H1 (cell line): ENCODE data around the gene SEC23IP.

Source experiments
- CHD2 ChIP-seq: IDR thresholded peaks from 2 replicates; pipeline ENCODE4 v1.6.1; 2012; ENCODE audit warnings: low read length, improper control_type of control experiment
- CTCF ChIP-seq, 3 experiments: IDR thresholded peaks; 1 replicate in 2 of 3; 2 replicates in 1 of 3; pipeline versions ENCODE4 v1.5.1 to v1.6.1; 2011; ENCODE audit warnings: low read length in 3 of 3, mild to moderate bottlenecking in 3 of 3, inconsistent platforms in 2 of 3, low read depth in 1 of 3, moderate library complexity in 1 of 3; ENCODE audit not compliant: insufficient read depth in 1 of 3; ENCODE audit errors: control extremely low read depth in 1 of 3
- KDM1A ChIP-seq: fragments of 200-600, 300-600 bp; sonication (generic); IDR thresholded peaks from 2 replicates; pipeline ENCODE4 v1.7.1; 2016; ENCODE audit warnings: mild to moderate bottlenecking, low read length, borderline replicate concordance
- POLR2A ChIP-seq, 2 experiments: IDR thresholded peaks; 1 replicate in 1 of 2; 2 replicates in 1 of 2; pipeline ENCODE4 v1.6.1; 2011; ENCODE audit warnings: low read depth in 2 of 2, low read length in 2 of 2, mild to moderate bottlenecking in 2 of 2; ENCODE audit errors: control extremely low read depth in 1 of 2
- POLR2AphosphoS5 ChIP-seq: IDR thresholded peaks from 2 replicates; pipeline ENCODE4 v1.6.1; 2011; ENCODE audit warnings: low read depth, low read length
- RNF2 ChIP-seq: fragments of 200-900, 300-1000 bp; sonication (generic); IDR thresholded peaks from 2 replicates; pipeline ENCODE4 v1.7.1; 2016; ENCODE audit warnings: borderline replicate concordance, low read depth, mild to moderate bottlenecking, antibody characterized with exemption, low read length; ENCODE audit not compliant: poor library complexity, severe bottlenecking; ENCODE audit errors: missing control alignments
- USF2 ChIP-seq: IDR thresholded peaks from 2 replicates; pipeline ENCODE4 v1.6.1; 2011; ENCODE audit warnings: low read length, improper control_type of control experiment

GRCh38 chr10:119931871-119932270 lies 39.3 kb downstream of the SEC23IP start:
- TF ChIP-seq CTCF (IDR thresholded peaks at IDR 0.05; ENCODE audit: control extremely low read depth in 1 of 3, insufficient read depth in 1 of 3, low read depth in 1 of 3, low read length in 3 of 3) (no peak), USF2 (no peak), RNF2 (no peak), POLR2A (IDR thresholded peaks at IDR 0.05; ENCODE audit: control extremely low read depth in 1 of 2, low read depth in 2 of 2, low read length in 2 of 2) (no peak), POLR2AphosphoS5 (no peak), CHD2 (no peak), KDM1A (no peak)
